Activated CD4-positive, alpha-beta memory T cell treated with anti-CD3 and anti-CD28 coated beads for 36 hours (primary cell): Measurements from ENCODE around the gene FSIP1. TPM values are rescaled to one million over a fixed set of nuclear protein-coding genes. Genes with fewer than 3 reads are reported as not detected.

Source experiments
- CTCF ChIA-PET: fragments of 350-600 bp; sonication (Branson Sonifier 250); formaldehyde crosslinking; loops from one replicate; lab custom pipeline; 2021; ENCODE audit warnings: antibody characterized with exemption, inconsistent platforms; lab: Charles Lee
- POLR2A ChIA-PET: fragments of 350-600 bp; sonication (Branson Sonifier 250); formaldehyde crosslinking; loops from one replicate; lab custom pipeline; 2021; ENCODE audit warnings: antibody characterized with exemption; lab: Charles Lee
- DNase-seq: peaks from one replicate; pipeline ENCODE4 v3.0.0-alpha.2; 2020
- H3K27ac Mint-ChIP-seq: one replicate; pipeline ENCODE4 v1.8.0; 2021; ENCODE audit warnings: mixed read lengths
- H3K27me3 Mint-ChIP-seq: one replicate; pipeline ENCODE4 v1.8.0; 2021; ENCODE audit warnings: mixed read lengths
- H3K36me3 Mint-ChIP-seq: one replicate; pipeline ENCODE4 v1.8.0; 2021; ENCODE audit warnings: mixed read lengths
- H3K4me1 Mint-ChIP-seq: one replicate; pipeline ENCODE4 v1.8.0; 2021; ENCODE audit warnings: low read depth, mixed read lengths
- H3K4me3 Mint-ChIP-seq: one replicate; pipeline ENCODE4 v1.8.0; 2021; ENCODE audit warnings: mild to moderate bottlenecking, mixed read lengths
- H3K9me3 Mint-ChIP-seq: one replicate; pipeline ENCODE4 v1.8.0; 2021; ENCODE audit warnings: mixed read lengths
- intact Hi-C: fragments of 100-400 bp; cut with micrococcal nuclease; formaldehyde crosslinking; loops from one replicate; pipeline ENCODE4 v1.15.1; 2023
- total RNA-seq, 2 experiments: library from RNA; stranded (reverse); gene quantifications; one replicate each; pipeline ENCODE4 v1.2.3, GENCODE V29; 2021

Gene FSIP1
- total RNA-seq, 2 experiments from 2014 or later: 0.29 to 0.68 TPM

DNA sequence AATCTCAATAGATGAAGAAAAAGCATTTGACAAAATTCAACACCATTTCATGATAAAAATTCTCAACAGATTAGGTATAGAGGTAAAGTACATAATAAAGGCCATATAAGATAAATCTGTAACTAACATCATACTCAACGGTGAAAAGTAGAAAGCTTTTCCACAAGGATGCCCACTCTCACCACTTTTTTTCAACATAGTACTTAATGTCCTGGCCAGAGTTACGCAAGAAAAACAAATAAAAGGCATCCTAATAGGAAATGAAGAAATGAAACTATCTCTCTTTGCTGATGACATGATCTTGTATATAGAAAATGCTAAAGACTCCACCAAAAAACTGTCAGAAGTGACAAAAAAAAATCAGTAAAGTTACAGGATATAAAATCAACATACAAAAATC, 168.8 kb downstream of the FSIP1 start:
- Mint-ChIP-seq H3K4me3 (no peak overlapping the region), H3K4me1 (peaks cover 4% of the 10 kb centered on the region), H3K27me3 (no peaks in the 10 kb centered on the region), H3K27ac (no peak overlapping the region), H3K36me3 (peaks cover 12% of the 10 kb centered on the region), H3K9me3 (peaks cover 31% of the 10 kb centered on the region)
- DNase-seq: no peak
- ChIA-PET CTCF (no interaction called here), POLR2A (no interaction called here)
- intact Hi-C loops: no loop called here

GRCh38 chr15:39613271-39613670, 169.4 kb downstream of the FSIP1 start:
- ChIA-PET CTCF (no interaction called here), POLR2A (no interaction called here)
- Mint-ChIP-seq H3K27me3 (no peaks in the 10 kb centered on the region), H3K36me3 (peaks cover 12% of the 10 kb centered on the region), H3K4me3 (no peak overlapping the region), H3K4me1 (peaks cover 4% of the 10 kb centered on the region), H3K9me3 (peaks cover 35% of the 10 kb centered on the region), H3K27ac (no peak overlapping the region)
- intact Hi-C loops: no loop called here
- no peak for DNase-seq

- Mint-ChIP-seq H3K4me1 (no peaks in the 10 kb centered on the region), H3K27me3 (no peaks in the 10 kb centered on the region), H3K27ac (no peak overlapping the region), H3K9me3 (peaks cover 35% of the 10 kb centered on the region), H3K4me3 (no peak overlapping the region), H3K36me3 (peaks cover 12% of the 10 kb centered on the region)
- POLR2A ChIA-PET: no interaction called here
- DNase-seq: no peak
- intact Hi-C loops: no loop called here
- CTCF ChIA-PET: interaction anchor here (1.4 kb wide), 1 partner anchor 13 kb away, joined by 5 read pairs; no protein-coding TSS in a partner anchor
Observed at GRCh38 chr15:39610665-39611064, 172.0 kb downstream of the FSIP1 start.

- Mint-ChIP-seq H3K4me3 (no peak overlapping the region), H3K27ac (no peak overlapping the region), H3K9me3 (peaks cover 35% of the 10 kb centered on the region), H3K36me3 (peaks cover 12% of the 10 kb centered on the region), H3K27me3 (no peaks in the 10 kb centered on the region), H3K4me1 (no peaks in the 10 kb centered on the region)
- CTCF ChIA-PET: interaction anchor here (2.4 kb wide), 1 partner anchor 148 kb away, joined by 8 read pairs; no protein-coding TSS in a partner anchor
- POLR2A ChIA-PET: interaction anchor here (1.0 to 1.1 kb wide), 2 partner anchors 12 to 16 kb away, joined by 3 to 5 read pairs; no protein-coding TSS in a partner anchor
- no peak for DNase-seq
- intact Hi-C loops: no loop called here
Observed at GRCh38 chr15:39609166-39609916, 173.3 kb downstream of the FSIP1 start.

DNA sequence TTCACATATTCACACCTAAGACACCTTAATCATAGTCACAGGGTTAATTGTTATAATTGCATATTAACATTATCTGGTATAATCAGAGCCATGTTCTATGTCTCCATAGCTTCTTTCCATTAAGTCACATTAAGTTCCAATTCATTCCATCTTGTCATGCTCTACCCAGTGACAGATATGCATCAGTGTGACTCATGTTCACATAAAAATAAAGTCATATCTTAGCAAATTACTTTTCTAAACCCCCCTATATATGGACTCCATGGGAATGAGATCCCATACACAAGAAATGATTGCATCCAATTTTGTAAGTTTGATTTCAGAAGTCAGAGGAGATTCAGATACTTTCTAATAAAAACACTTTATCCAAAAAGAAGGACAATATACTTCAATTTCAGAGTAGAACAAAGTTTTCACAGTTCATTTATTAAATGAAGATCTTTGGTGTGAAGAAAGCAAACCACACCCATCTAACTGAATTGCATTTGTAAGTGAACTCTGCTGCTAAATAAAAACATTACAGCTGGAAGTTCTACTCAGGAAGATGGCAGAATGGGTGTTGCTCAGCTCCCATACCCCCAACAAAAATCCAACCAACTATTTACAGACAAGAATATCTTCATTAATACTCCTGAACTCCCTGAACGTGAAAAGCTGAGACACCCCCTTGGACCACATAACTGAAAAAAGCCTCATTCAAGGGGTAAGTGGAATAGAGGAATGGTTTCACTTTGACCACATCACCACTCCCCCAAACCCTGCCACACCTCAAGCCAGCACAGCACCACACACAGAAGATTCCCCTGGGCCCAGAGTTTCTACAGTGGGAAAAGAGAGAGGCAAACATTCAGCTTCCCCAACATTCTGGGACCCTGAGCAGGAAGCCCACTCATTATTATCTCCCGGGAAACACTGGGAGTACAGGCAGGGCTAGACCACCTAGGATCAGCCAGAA, 174.2 kb downstream of the FSIP1 start:
- Mint-ChIP-seq H3K4me1 (no peaks in the 10 kb centered on the region), H3K36me3 (peaks cover 9% of the 10 kb centered on the region), H3K4me3 (no peak overlapping the region), H3K27me3 (no peaks in the 10 kb centered on the region), H3K9me3 (peaks cover 27% of the 10 kb centered on the region), H3K27ac (no peak overlapping the region)
- CTCF ChIA-PET: interaction anchor here (2.4 kb wide), 1 partner anchor 148 kb away, joined by 8 read pairs; no protein-coding TSS in a partner anchor
- DNase-seq: no peak
- POLR2A ChIA-PET: interaction anchor here (1.0 kb wide), 1 partner anchor 17 kb away, joined by 3 read pairs; no protein-coding TSS in a partner anchor
- intact Hi-C loops: no loop called here

GRCh38 chr15:39605146-39605545, 177.5 kb downstream of the FSIP1 start:
- H3K36me3 Mint-ChIP-seq: no peaks in the 10 kb centered on the region
- H3K27me3 Mint-ChIP-seq: no peaks in the 10 kb centered on the region
- DNase-seq: no peak
- POLR2A ChIA-PET: no interaction called here
- no peak overlapping the region for H3K4me3 Mint-ChIP-seq
- CTCF ChIA-PET: no interaction called here
- H3K9me3 Mint-ChIP-seq: peaks cover 6% of the 10 kb centered on the region
- H3K4me1 Mint-ChIP-seq: no peaks in the 10 kb centered on the region
- intact Hi-C loops: no loop called here
- no peak overlapping the region for H3K27ac Mint-ChIP-seq

DNA sequence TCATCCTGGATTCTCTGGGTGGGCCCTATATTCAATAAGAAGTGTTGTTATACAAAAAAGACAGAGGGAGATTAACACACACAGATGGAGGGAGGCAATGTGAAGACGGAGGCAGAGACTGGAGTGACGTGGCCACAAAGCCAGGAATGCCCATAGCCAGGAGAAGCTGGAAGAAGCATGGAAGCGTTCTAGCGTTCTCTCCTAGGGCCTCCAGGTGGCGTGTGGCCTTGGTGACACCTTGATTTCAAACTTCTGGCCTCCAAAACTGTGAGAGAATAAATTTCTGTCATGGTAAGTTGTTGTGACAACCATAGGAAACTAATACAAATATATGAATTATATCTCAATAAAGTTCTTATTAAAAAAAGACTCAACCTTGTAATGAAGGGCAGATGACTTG, 180.5 kb downstream of the FSIP1 start:
- Mint-ChIP-seq H3K4me3 (no peak overlapping the region), H3K27me3 (no peaks in the 10 kb centered on the region), H3K9me3 (no peaks in the 10 kb centered on the region), H3K27ac (no peak overlapping the region), H3K4me1 (no peaks in the 10 kb centered on the region), H3K36me3 (no peaks in the 10 kb centered on the region)
- intact Hi-C loops: no loop called here
- DNase-seq: no peak
- POLR2A ChIA-PET: no interaction called here
- CTCF ChIA-PET: interaction anchor here (1.1 kb wide), 1 partner anchor 155 kb away, joined by 3 read pairs; no protein-coding TSS in a partner anchor

DNA sequence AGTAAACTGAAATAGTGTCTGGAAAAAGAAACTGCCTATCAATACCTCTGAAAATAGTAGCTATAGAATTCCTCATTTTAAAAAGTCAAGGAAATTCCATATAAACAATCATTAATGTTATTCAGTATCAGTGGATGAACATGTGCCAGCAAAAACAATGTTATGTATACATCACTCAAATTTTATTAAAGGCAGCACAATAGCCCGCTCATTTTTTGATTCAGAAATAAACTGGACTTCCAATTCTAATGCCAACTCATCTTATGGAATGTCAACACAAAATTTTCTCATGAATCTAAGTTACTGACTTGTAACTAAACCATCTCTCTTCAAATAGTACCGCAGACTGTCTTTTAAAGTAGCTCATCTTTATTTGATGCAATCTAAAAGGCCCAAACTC, 182.8 kb downstream of the FSIP1 start:
- Mint-ChIP-seq H3K4me1 (no peaks in the 10 kb centered on the region), H3K27ac (no peak overlapping the region), H3K9me3 (no peaks in the 10 kb centered on the region), H3K27me3 (no peaks in the 10 kb centered on the region), H3K36me3 (no peaks in the 10 kb centered on the region), H3K4me3 (no peak overlapping the region)
- POLR2A ChIA-PET: no interaction called here
- no peak for DNase-seq
- CTCF ChIA-PET: no interaction called here
- intact Hi-C loops: no loop called here

GRCh38 chr15:39598958-39599845, 183.4 kb downstream of the FSIP1 start:
- no peak for DNase-seq
- intact Hi-C loops: no loop called here

GRCh38 chr15:39598186-39598850, 184.3 kb downstream of the FSIP1 start:
- no peak overlapping the region for H3K27ac Mint-ChIP-seq

More at GRCh38 chr15:39598958-39599845, 183.4 kb downstream of the FSIP1 start:
- no peak overlapping the region for H3K4me3 Mint-ChIP-seq
- H3K36me3 Mint-ChIP-seq: no peaks in the 10 kb centered on the region
- CTCF ChIA-PET: interaction anchor here (1.4 kb wide), 1 partner anchor 157 kb away, joined by 5 read pairs; no protein-coding TSS in a partner anchor
- POLR2A ChIA-PET: no interaction called here
- H3K4me1 Mint-ChIP-seq: peaks cover 2% of the 10 kb centered on the region
- H3K9me3 Mint-ChIP-seq: no peaks in the 10 kb centered on the region
- H3K27ac Mint-ChIP-seq: no peak overlapping the region
- no peaks in the 10 kb centered on the region for H3K27me3 Mint-ChIP-seq

GRCh38 chr15:39597751-39598185, 184.9 kb downstream of the FSIP1 start:
- intact Hi-C loops: no loop called here
- no peak for DNase-seq
- POLR2A ChIA-PET: no interaction called here
- Mint-ChIP-seq H3K36me3 (no peaks in the 10 kb centered on the region), H3K4me1 (peaks cover 8% of the 10 kb centered on the region), H3K27ac (no peak overlapping the region), H3K27me3 (no peaks in the 10 kb centered on the region), H3K9me3 (no peaks in the 10 kb centered on the region), H3K4me3 (no peak overlapping the region)
- CTCF ChIA-PET: interaction anchor here (1.4 kb wide), 1 partner anchor 159 kb away, joined by 5 read pairs; no protein-coding TSS in a partner anchor

More at GRCh38 chr15:39598186-39598850, 184.3 kb downstream of the FSIP1 start:
- no peak overlapping the region for H3K4me3 Mint-ChIP-seq
- no peak for DNase-seq
- no peaks in the 10 kb centered on the region for H3K36me3 Mint-ChIP-seq
- intact Hi-C loops: no loop called here
- peaks cover 8% of the 10 kb centered on the region for H3K4me1 Mint-ChIP-seq
- H3K27me3 Mint-ChIP-seq: no peaks in the 10 kb centered on the region
- CTCF ChIA-PET: interaction anchor here (1.4 kb wide), 1 partner anchor 158 kb away, joined by 5 read pairs; no protein-coding TSS in a partner anchor
- POLR2A ChIA-PET: no interaction called here
- H3K9me3 Mint-ChIP-seq: no peaks in the 10 kb centered on the region
